Dermis blood vessel endothelial cell (primary cell): ENCODE measurements around the gene TTC24. TPM values are rescaled to one million over a fixed set of nuclear protein-coding genes. Genes with fewer than 3 reads are reported as not detected.
"Not testable (repeated sequence)": the region's sequence is repeated elsewhere in the genome, so short reads cannot be mapped to it uniquely, and the experiment has no call there.

Source experiments
- DNase-seq: peaks from one replicate; pipeline ENCODE4 v3.0.0; 2010
- total RNA-seq: library from RNA; depleted of rRNA; stranded (reverse); fragments of >200 nt; gene quantifications from 2 replicates; pipeline ENCODE4 v1.2.3, GENCODE V29; 2014

Gene TTC24
- total RNA-seq, 1 donor from 2014 or later: not detected

DNA sequence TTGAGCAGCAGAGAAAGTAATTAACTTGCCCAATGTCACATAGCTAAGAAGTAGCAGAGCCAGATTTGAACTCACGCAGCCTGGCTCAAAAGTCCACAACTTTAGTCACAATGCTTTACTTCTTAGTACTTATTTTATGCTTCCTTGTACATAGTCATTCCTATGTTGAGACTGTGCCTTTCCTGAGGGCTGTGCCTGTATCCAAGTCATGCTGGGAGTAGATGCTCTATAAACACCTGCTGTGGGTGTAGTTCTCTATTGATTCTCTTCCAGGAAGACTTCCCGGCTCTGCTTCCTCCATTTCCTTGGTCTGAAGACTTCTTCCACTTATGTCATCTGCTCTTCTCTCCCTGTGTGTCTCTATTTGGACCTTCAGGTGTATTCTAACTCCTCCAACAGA is 23.8 kb upstream of the TTC24 start:
- DNase-seq: no peak

DNA sequence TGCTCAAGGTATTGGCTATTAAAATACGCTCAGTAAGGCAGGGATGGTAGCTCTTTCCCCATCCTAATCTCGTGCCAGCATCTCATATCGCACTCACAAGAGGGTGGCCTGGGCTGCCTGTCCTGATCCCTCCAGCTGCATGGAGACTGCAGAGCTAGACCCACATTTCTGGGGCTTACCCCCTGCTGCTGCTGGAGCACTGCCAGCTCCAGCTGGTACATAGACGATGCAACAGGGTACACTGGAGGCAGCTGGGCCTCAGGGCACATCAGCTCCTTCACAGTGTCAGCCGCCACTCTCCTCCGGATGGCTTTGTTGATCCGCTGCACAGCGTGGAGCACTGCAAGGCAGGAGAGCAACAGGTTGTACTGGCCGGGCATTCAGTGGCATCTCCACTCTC is 23.2 kb upstream of the TTC24 start:
- DNase-seq: no peak

DNA sequence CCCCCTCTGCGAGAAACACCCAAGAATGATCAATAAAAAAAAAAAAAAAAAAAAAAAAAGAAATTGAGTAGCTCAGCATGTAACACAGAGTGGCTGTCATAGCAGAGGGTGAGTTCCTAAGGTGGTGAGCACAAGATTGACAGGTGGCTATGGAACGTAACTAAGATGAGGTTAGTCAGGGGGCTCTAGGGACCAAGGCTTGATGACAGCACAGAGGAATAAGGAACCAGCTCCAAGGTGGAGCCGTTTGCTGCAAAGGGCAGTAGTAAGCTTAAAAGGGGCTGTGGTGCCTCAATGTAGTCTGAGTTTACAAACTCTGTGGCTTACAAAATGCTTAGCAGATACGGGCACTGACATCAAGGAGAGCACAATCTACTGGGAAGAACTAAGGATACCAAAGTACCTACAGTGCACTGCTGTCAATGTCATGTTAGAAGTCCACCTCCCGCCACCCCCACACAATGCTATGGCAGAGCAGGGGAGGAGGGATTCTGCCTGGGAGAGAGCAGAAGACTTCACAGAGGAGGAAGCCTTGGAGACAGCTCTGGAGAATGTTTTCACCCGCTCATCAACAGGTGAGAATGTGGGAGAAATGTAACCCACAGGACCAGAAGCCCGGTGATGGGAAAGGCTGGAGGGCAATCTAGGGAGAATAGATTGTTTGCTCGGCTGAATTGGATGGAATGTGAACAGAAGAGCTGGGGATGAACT is 20.3 kb upstream of the TTC24 start:
- DNase-seq: no peak

DNA sequence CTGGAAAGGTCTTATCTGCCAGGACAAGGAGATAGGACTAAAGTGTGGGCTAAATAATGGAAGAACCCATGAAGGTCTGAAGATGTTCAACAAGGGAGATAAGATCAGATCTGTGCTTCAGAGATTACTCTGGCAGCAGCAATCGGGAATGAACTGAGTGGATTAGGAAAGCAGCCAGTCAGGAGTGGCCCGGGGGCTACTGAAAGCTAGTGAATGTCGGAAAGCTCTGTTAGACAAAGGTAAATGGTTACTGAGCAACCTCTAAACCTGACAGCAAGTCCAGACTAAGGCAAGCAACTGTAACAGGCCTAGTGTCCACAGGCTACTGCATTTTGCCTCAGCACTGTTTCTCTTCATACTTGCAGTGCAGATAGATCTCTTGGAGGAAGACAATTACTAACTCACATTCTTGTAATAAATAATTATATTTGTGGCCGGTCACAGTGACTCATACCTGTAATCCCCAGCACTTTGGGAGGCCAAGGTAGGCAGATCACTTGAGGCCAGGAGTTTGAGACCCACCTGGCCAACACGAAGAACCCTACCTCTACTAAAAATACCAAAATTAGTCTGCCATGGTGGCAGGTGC is 19.6 kb upstream of the TTC24 start:
- no peak for DNase-seq

DNA sequence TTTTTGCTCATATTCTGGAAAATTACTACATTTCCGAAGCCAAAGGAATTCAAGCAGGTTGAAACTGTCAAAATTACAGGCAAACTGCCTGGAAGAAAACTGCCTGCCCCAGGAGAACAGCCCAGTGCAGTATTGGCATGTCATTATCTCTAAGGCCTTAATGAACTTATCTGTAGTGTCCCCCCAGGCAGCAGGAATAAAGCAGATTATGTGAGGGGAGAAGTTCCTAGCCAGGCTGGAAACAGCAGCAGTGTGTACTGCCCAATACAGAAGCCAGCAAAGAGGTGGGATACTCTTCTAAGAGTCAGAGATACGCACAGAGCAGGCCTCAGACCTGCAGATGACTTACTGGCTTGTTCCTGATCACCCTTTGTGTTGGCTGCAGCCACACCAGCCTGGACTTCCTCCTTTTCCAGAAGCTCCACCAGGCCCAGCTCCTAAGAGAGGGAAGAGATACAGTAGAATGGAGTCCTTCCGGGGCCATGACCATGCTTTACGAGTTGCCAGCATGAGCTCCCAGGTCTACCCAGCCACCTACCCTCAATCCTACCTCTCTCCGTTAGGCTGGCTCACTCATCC is 18.8 kb upstream of the TTC24 start:
- DNase-seq: no peak

DNA sequence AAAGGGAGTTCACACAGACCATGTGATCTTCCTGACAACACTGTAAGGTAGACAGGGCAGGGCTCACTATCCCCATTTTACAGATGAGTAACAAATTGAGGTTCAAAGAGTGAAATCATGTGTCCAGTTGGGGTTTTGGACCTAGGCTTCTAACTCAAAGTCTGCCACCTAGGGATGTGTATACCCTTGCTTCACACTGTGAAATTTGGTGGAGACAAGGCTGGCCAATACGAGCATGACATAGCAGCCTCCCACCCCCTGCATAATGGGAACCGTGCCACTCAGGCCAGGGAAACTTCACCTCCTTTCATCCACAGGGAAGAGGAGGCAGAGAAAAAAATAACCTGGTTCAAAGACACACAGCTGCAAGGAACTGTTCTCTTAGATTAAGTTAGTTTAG is 14.0 kb upstream of the TTC24 start:
- no peak for DNase-seq

DNA sequence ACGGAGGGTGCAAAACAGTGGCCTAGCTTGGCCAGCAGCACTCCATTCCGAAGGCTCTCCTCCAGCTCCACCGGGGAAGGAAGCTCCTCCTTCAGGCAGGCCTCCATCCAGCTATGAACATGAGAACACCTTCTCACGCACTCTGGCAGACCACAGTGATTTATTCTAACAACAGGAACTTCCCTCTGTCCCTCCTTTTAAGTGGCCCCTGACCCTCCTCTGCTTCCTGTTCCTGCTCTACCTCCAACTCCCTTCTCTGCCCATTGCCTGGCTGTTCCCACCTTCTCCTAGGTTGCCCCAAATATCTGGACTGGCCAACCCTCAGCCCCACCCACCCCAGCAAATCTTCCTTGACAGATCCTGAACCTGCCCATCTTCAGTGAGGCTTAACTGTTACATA is 13.1 kb upstream of the TTC24 start:
- no peak for DNase-seq

DNA sequence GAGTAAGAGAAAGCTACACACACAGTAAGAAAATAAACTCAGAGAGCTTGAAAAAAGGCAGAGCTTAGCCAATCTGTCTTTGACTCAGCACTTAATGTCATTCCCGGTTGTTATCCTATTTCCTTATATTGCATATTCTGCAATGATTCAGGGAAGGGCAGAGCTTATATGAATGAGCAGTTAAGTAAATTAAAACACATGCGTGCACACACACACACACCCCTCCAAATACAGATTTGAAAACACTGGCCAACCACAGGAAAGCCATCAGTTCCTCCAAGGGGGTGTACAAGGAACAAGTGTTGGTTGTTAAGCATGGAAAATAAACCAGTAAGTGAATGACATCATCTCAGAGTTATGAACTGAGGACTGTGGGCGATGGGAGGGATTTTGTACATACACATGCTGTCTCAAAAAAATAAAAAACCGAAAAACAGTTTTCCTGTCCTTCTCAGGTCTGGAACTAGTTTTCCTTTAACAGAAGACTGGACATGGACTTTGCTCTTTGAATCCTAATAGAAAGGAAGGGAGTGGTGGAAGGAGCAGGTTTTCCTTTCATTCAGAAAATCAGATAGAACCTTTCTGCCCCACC is 8.2 kb upstream of the TTC24 start:
- DNase-seq: peak; percentile 90

DNA sequence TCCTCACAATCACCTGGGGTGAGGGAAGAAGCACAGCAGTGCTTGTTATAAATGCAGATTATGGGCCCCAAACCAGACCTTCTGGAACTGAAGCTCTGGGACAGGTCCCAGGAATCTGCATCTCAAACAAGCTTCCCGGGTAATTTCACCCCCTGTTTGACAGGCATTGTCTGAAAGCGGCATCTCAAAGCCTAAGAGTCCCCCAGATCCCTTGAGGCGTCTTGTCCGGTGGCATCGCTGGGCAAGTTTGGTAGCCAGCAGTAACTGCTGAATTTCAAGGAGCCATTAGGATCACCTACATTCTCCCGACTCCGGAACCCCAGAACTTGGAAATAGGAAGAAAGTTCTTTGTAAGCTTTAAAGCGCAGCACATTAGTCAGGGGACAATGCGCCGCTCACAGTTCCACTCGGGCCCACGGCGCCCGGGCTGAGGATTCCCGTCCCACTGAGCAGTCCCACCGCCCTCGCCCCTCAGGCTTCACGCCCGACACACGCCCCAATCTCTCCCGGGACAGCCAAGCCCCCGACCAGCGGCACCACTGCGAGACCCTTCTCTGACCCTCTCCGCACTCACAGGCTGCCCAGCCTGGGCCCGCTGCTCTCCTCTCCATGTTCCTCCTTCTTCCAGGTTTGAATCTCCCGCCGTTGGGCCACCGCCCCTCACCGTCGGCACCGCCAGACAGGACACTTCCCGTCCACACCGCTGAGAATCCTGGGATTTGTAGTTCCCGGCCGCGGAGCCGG is 7.4 kb upstream of the TTC24 start, which contains the start of gene IQGAP3:
Gene IQGAP3, minus strand, starts transcription at position 647 of the 744 bp plus-strand sequence. Its CDS starts 36 bp downstream, at position 611.
- DNase-seq: peak; percentile 89

DNA sequence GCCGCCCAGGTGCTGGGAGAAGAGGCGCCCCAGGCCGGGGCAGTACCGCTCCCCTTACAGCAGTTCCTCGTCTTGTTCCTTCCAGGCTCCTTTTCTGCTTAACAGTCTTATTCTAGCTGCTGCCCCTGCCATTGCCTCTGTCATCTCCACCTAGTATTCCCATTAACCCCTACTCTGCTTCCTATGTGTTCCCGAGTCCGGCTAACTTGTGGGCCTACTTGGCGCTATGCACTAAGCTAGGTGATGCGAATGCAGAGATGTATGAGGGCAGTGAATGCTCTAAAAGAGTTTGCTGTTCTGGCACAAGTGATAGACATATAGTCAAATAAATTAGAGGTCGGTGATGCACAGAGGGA is 6.9 kb upstream of the TTC24 start:
- DNase-seq: no peak

DNA sequence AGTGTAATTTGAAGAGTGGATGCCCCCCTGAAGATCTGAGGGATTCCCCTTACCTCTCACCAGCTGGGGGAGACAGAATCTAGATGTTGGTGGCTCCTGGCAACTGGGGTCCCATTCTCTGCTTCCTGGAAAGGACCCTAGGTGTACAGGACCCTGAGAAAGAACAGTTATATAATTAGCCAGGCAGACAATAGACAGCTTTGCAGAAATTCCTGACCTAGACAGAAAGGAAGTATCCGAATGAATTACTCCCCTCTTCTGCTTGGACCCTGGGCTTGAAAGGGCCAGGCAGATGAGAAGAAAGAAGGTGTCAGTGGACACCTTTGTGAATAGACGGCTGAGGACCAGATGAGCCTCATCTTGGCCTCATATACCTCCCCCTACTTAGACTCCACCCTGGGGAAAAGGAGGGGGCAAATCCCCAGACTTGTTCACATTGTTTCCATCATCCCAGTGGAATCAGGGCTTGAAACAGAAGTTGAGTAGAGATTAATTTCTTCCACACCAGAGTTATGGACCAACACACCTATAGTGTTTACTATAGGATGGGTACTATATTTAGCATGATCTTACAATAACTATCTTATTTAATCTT is 5.4 kb upstream of the TTC24 start:
- no peak for DNase-seq

DNA sequence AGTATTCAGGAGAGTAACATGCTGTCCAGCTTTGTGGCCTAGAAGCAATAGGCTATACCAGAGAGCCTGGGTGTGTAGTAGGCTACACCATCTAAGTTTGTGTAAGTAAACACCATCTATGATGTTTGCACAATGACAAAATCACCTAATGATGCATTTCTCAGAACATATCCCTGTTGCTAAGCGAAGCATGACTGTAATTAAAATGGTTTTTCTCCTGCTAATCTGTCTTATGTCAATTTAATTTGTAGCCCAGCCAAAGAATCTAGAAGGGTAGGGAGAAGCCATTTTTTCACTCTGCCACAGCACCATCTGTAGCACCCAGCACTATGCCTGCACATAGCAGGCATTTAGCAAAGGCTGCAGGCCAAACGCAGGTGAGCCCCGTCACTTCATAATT is 2.0 kb upstream of the TTC24 start:
- no peak for DNase-seq

DNA sequence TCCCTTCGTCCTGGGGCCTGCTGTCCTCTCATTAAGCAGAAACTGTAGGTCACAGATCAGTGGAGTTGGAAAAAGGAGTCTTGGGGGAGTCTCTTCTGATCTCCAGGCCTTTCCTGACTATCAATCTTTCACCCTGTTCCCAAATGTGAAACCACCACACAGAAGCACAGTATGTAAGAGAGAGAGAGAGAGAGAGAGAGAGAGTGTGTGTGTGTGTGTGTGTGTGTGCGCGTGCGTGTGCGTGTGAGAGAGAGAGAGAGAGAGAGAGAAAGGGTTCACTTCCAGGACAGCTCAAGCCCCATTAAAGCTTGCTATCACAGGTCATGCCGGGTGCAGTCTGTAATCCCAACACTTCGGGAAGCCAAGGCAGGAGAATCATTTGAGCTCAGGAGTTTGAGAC is 1.5 kb upstream of the TTC24 start:
- no peak for DNase-seq

DNA sequence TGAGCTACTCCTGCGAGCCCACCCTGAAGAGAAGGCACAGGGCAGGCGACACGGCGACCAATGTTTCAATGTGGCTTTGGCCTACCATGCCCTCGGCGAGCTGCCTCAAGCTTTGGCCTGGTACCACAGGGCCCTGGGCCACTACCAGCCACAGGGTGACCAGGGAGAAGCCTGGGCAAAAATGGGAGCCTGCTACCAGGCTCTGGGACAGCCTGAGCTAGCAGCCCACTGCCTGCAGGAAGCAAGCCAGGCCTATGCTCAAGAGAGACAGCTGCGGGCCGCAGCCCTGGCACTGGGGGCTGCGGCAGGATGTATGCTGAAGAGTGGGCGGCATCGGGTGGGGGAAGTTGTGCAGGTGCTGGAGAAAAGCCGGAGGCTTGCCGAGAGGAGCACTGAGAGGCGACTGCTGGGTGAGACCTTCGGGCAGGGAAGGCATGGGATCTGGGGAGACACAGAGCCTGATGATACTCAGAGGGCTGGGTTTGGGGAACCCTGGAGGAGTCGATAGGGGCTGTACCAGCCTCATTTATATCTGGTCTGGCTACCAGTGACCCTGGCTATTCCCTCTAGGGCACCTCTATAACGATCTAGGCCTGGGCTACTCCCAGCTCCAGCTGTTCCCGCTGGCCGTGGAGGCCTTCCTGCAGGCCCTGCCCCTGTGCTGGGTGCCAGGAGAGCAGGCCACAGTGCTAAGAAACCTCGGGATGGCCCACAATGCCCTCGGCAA is 2.3 kb downstream of the TTC24 start:
- no peak for DNase-seq

DNA sequence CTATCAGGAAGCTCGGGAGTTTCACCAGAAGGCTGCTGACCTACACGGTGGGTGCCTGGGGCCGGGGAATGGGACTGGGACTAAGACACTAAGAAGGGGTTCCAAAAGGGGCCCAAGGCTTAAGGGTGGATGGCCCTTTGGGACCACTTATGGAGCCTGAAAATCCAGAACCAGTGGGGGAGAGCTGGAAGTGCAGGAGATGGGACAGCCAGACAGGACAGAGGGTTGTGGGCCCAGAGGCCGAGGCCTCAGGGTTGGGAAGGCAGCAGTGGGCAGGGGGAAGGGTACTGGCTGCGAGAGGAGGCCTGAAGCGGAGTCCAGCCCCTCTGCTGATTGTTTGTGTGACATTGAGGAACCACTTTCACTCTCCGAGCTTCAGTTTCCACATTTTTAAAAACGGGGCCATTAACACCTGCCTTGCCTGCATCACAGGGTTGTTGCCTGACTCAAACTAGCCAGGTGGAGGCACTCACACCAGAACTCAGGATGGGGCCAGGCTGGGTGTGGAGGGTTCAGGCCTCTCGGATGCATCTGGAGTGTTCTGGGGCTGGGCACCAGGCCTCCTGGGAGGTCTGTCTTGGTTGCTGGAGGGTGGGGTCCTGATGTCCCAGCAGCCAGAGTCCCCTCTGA is 3.0 kb downstream of the TTC24 start:
- no peak for DNase-seq

DNA sequence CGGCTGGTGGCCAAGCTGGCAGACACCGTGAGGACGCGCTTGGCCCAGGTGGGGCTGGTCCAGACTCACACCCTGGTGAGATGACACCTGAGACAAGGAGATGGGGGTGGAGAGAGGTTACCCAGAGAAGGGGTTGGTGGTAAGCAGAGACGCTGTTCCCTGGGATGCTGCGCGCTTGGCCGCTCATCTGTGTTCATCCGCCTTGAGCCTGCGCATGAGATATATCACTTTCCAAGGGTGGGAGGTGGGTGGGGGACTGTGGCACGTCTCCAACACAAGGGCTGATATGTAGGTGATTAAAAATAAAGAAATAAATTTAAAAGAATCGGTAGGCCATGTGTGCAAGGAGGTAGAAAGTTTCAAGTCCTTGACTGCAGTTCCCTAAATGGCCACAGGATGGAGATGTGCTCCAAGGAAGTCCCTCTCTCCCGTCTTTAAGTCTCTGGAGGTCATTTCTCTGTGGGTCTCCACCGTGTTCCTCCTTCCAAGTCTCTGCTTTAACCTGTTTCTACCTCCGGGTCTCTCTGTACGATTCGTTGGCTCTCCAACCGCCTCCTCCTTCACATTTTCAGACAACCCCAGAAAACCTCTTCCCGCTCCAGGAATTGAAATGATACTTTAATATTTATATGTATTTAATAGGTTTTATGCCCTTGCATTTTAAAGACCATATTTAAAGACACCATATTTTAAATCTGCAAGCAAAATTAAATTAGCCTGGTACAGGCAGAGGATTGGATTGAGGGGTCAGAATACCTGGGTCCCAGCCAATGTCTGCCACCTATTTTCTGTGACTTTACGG is 4.5 kb downstream of the TTC24 start:
- peak; percentile 95 for DNase-seq

DNA sequence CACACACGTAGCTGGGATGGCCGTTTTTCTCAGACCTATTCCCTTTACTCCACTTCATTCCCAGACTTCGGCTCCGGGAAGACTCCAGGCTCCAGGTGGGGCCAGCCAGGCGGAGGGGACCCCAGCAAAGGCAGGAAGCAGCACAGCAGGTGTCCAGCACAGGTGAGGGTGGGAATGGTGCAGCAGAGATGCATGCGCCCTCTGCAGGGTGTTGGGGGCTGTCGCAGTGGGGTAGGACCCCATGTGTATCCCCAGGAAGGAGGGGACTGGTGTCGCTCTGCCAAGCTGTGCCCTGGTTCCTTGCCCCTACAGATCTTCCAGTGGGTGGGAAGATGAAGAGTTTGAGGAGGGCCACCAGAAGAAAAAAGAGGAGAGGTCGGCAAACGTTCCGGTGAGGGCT is 5.3 kb downstream of the TTC24 start:
- DNase-seq: no peak

DNA sequence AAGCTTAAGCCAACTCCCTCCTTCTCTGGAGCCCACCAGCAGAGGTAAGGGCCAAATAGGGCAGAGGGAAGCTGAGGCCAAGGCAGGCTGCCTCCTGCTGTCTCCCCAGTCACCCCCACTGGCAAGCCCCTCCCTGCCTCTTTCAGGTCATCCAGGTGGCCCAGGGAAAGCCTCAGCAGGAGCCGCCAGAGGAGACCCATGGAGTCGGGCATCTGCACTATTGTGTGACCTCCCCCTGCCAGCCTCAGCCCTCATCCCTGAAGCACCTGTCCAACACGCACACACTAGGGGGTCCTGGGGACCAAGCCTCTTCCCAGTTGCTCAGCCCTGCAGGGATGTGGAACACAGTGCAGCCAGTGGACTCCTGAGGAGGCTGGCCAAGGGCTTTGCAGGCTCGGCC is 6.8 kb downstream of the TTC24 start:
- no peak for DNase-seq

DNA sequence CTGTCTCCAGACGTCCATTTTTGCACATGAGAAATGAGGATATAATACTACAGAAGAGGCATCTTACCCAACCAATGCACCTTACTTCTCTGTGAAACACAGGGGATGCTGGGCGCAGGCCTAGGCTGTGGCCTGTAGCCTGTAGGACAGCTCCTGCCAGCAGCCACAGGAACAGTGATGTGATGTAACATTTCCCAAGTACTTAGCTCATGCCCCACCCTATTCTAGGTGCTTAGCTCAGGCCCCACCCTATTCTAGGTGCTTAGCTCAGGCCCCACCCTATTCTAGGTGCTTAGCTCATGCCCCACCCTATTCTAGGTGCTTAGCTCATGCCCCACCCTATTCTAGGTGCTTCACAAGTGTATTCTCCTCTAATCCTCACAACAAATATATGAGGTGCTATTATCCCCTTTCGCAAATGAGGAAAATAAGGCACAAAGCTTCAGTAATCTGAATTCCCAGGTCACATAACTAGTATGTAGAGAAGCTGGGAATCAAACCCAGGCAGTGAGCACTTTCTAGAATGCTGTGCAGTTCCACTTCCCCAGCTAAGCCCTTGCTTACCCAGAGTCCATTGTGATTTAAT is 7.5 kb downstream of the TTC24 start:
- DNase-seq: no peak

DNA sequence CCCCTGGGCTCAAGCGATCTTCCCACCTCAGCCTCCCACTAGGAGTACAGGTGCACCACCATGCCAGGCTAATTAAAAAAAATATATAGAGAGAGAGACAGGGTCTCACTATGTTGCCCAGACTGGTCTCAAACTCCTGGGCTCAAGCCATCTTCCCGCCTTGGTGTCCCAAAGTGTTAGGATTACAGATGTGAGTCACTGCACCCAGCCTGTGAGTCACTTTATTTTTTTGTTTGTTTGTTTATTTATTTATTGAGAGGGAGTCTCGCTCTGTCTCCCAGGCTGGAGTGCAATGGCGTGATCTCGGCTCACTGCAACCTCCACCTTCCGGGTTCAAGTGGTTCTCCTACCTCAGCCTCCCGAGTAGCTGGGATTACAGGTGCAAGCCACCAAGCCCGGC is 8.4 kb downstream of the TTC24 start:
- not testable (repeated sequence) for DNase-seq
